ENCODE data around the gene KRT1. TPM values are rescaled to one million over a fixed set of nuclear protein-coding genes. Genes with fewer than 3 reads are reported as not detected.

KRT1 gene
- total RNA-seq, result under 1 TPM; 0.13 to 0.30 TPM

GRCh38 chr12:52680363-52680762, at the start of gene KRT1:
TSS of gene KRT1 (minus strand) at chr12:52680407. CDS start at chr12:52680348, 59 bp downstream.
- Mint-ChIP-seq H3K27ac (no peak within 1 kb of the TSS), H3K27me3 (peaks cover 41% of the 10 kb centered on the region), H3K9me3 (no peaks in the 10 kb centered on the region), H3K4me1 (peaks cover 10% of the 10 kb centered on the region), H3K4me3 (no peak within 1 kb of the TSS), H3K36me3 (ENCODE audit: low read depth) (no peaks in the 10 kb centered on the region)
- ChIA-PET CTCF (interaction anchor here (1.1 to 1.5 kb wide), 2 partner anchors 11 to 98 kb away, joined by 3 to 4 read pairs; no protein-coding TSS in a partner anchor), POLR2A (interaction anchor here (1.3 to 1.4 kb wide), 2 partner anchors 11 to 34 kb away, joined by 4 read pairs; no protein-coding TSS in a partner anchor)
- no peak for DNase-seq

GRCh38 chr12:52729147-52729546, 48.9 kb upstream of the KRT1 start:
- ChIA-PET POLR2A (no interaction called here), CTCF (interaction anchor here (1.0 kb wide), 1 partner anchor 159 kb away, joined by 3 read pairs; no protein-coding TSS in a partner anchor)
- Mint-ChIP-seq H3K27me3 (peaks cover 10% of the 10 kb centered on the region), H3K27ac (no peak overlapping the region), H3K4me3 (no peak overlapping the region), H3K36me3 (ENCODE audit: low read depth) (no peaks in the 10 kb centered on the region), H3K4me1 (no peaks in the 10 kb centered on the region), H3K9me3 (no peaks in the 10 kb centered on the region)
- no peak for DNase-seq

- H3K4me3 Mint-ChIP-seq, result no peak overlapping the region
- no peaks in the 10 kb centered on the region for H3K4me1 Mint-ChIP-seq
- POLR2A ChIA-PET, result no interaction called here
- DNase-seq, result no peak
- peaks cover 10% of the 10 kb centered on the region for H3K27me3 Mint-ChIP-seq
- no peak overlapping the region for H3K27ac Mint-ChIP-seq
- no peaks in the 10 kb centered on the region for H3K36me3 Mint-ChIP-seq (ENCODE audit: low read depth)
- H3K9me3 Mint-ChIP-seq, result no peaks in the 10 kb centered on the region
- CTCF ChIA-PET, result no interaction called here
These were observed 48.2 kb upstream of the KRT1 start for GRCh38 chr12:52728374-52728773.

- Mint-ChIP-seq H3K27me3 (peaks cover 10% of the 10 kb centered on the region), H3K4me3 (no peak overlapping the region), H3K4me1 (no peaks in the 10 kb centered on the region), H3K9me3 (no peaks in the 10 kb centered on the region), H3K27ac (no peak overlapping the region), H3K36me3 (ENCODE audit: low read depth) (no peaks in the 10 kb centered on the region)
- POLR2A ChIA-PET, result no interaction called here
- CTCF ChIA-PET, result no interaction called here
- no peak for DNase-seq
These were observed 46.8 kb upstream of the KRT1 start for GRCh38 chr12:52727037-52727436.

GRCh38 chr12:52726451-52726850, 46.2 kb upstream of the KRT1 start:
- Mint-ChIP-seq H3K4me3 (no peak overlapping the region), H3K27me3 (peaks cover 10% of the 10 kb centered on the region), H3K27ac (no peak overlapping the region), H3K9me3 (no peaks in the 10 kb centered on the region), H3K36me3 (ENCODE audit: low read depth) (no peaks in the 10 kb centered on the region), H3K4me1 (no peaks in the 10 kb centered on the region)
- ChIA-PET CTCF (no interaction called here), POLR2A (no interaction called here)
- no peak for DNase-seq

GRCh38 chr12:52724384-52724783, 44.2 kb upstream of the KRT1 start:
- Mint-ChIP-seq H3K36me3 (ENCODE audit: low read depth) (no peaks in the 10 kb centered on the region), H3K27me3 (peaks cover 10% of the 10 kb centered on the region), H3K4me3 (no peak overlapping the region), H3K27ac (no peak overlapping the region), H3K4me1 (no peaks in the 10 kb centered on the region), H3K9me3 (no peaks in the 10 kb centered on the region)
- DNase-seq, result no peak
- ChIA-PET CTCF (no interaction called here), POLR2A (no interaction called here)

- POLR2A ChIA-PET, result no interaction called here
- no peaks in the 10 kb centered on the region for H3K9me3 Mint-ChIP-seq
- H3K4me1 Mint-ChIP-seq, result no peaks in the 10 kb centered on the region
- CTCF ChIA-PET, result no interaction called here
- no peak overlapping the region for H3K4me3 Mint-ChIP-seq
- H3K27ac Mint-ChIP-seq, result no peak overlapping the region
- no peaks in the 10 kb centered on the region for H3K36me3 Mint-ChIP-seq (ENCODE audit: low read depth)
- H3K27me3 Mint-ChIP-seq, result peaks cover 14% of the 10 kb centered on the region
- no peak for DNase-seq
These were observed 42.5 kb upstream of the KRT1 start for GRCh38 chr12:52722680-52723079.

- Mint-ChIP-seq H3K9me3 (no peaks in the 10 kb centered on the region), H3K4me1 (no peaks in the 10 kb centered on the region), H3K36me3 (ENCODE audit: low read depth) (no peaks in the 10 kb centered on the region), H3K27ac (no peak overlapping the region), H3K27me3 (peaks cover 17% of the 10 kb centered on the region), H3K4me3 (no peak overlapping the region)
- ChIA-PET POLR2A (no interaction called here), CTCF (interaction anchor here (1.3 kb wide), 1 partner anchor 97 kb away, joined by 3 read pairs; no protein-coding TSS in a partner anchor)
- DNase-seq, result no peak
These were observed 41.7 kb upstream of the KRT1 start for GRCh38 chr12:52721838-52722470.

- Mint-ChIP-seq H3K9me3 (no peaks in the 10 kb centered on the region), H3K4me1 (no peaks in the 10 kb centered on the region), H3K27me3 (peaks cover 24% of the 10 kb centered on the region), H3K36me3 (ENCODE audit: low read depth) (no peaks in the 10 kb centered on the region), H3K4me3 (no peak overlapping the region), H3K27ac (no peak overlapping the region)
- no peak for DNase-seq
- ChIA-PET CTCF (interaction anchor here (1.3 kb wide), 1 partner anchor 99 kb away, joined by 3 read pairs; no protein-coding TSS in a partner anchor), POLR2A (no interaction called here)
These were observed 40.2 kb upstream of the KRT1 start for GRCh38 chr12:52720365-52720886.

- peaks cover 56% of the 10 kb centered on the region for H3K27me3 Mint-ChIP-seq
- H3K9me3 Mint-ChIP-seq, result no peaks in the 10 kb centered on the region
- H3K36me3 Mint-ChIP-seq (ENCODE audit: low read depth), result no peaks in the 10 kb centered on the region
- no peak overlapping the region for H3K4me3 Mint-ChIP-seq
- no peak overlapping the region for H3K27ac Mint-ChIP-seq
- H3K4me1 Mint-ChIP-seq, result peaks cover 5% of the 10 kb centered on the region
- DNase-seq, result no peak
- CTCF ChIA-PET, result no interaction called here
- POLR2A ChIA-PET, result no interaction called here
These were observed 35.9 kb upstream of the KRT1 start for GRCh38 chr12:52716061-52716460.

- H3K4me3 Mint-ChIP-seq, result no peak overlapping the region
- CTCF ChIA-PET, result no interaction called here
- POLR2A ChIA-PET, result no interaction called here
- peaks cover 5% of the 10 kb centered on the region for H3K4me1 Mint-ChIP-seq
- H3K27ac Mint-ChIP-seq, result no peak overlapping the region
- H3K9me3 Mint-ChIP-seq, result no peaks in the 10 kb centered on the region
- peaks cover 56% of the 10 kb centered on the region for H3K27me3 Mint-ChIP-seq
- no peak for DNase-seq
- no peaks in the 10 kb centered on the region for H3K36me3 Mint-ChIP-seq (ENCODE audit: low read depth)
These were observed 35.2 kb upstream of the KRT1 start for GRCh38 chr12:52715416-52715815.

- ChIA-PET POLR2A (no interaction called here), CTCF (no interaction called here)
- H3K4me3 Mint-ChIP-seq, result no peak overlapping the region
- H3K27me3 Mint-ChIP-seq, result peaks cover 56% of the 10 kb centered on the region
- H3K9me3 Mint-ChIP-seq, result no peaks in the 10 kb centered on the region
- DNase-seq, result no peak
- H3K36me3 Mint-ChIP-seq (ENCODE audit: low read depth), result no peaks in the 10 kb centered on the region
- H3K4me1 Mint-ChIP-seq, result peaks cover 5% of the 10 kb centered on the region
- no peak overlapping the region for H3K27ac Mint-ChIP-seq
These were observed 34.7 kb upstream of the KRT1 start for GRCh38 chr12:52714887-52715281.

GRCh38 chr12:52713960-52714886, 34.0 kb upstream of the KRT1 start:
- H3K36me3 Mint-ChIP-seq (ENCODE audit: low read depth), result no peaks in the 10 kb centered on the region
- H3K27me3 Mint-ChIP-seq, result peaks cover 56% of the 10 kb centered on the region
- no peak overlapping the region for H3K4me3 Mint-ChIP-seq
- no peaks in the 10 kb centered on the region for H3K9me3 Mint-ChIP-seq
- DNase-seq, result no peak
- H3K27ac Mint-ChIP-seq, result no peak overlapping the region
- peaks cover 5% of the 10 kb centered on the region for H3K4me1 Mint-ChIP-seq
- CTCF ChIA-PET, result no interaction called here
- POLR2A ChIA-PET, result no interaction called here

Data from activated CD4-positive, alpha-beta memory T cell treated with anti-CD3 and anti-CD28 coated beads, Interleukin-2, amount 10 ng/mL, durations not matched to agents 7 days and 5 days (primary cell).